NCI-H774 (cell line): ENCODE results near the gene EXD3.

Experiments used
- DNase-seq: peaks from one replicate; lab custom pipeline; 2025; lab: John Stamatoyannopoulos, UW

EXD3 gene

DNA sequence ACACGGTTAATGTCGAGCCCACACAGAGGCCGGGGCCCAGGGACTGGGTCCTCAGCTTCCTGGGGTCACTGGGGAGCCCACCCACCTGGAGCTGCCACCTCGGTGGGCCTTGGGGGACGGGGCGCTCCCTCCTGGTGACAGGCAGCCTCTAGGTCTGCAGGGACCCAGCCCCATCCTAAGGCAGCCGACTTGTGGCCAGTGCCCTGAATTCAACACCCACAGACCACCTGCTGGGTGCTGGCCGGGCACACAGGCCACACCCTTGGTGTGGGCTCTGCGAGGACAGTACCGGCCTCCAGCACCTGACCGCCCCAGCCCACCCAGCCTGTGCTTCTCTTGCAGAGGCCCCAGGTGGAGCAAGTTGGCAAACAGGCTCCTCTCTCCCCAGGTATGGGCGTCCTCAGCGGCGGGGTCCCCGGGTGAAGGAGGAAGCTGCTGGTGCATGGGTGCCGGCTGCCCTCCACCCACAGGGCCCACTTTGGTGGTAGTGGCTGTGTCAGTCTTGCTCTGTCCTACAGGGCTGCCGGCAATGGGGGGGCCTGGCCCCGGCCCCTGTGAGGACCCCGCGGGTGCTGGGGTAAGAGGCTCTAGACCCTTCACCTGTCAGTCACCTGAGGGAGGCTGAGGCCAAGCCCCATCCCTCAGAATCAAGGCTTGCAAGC is 9.9 kb upstream of the EXD3 start:
- no peak for DNase-seq

GRCh38 chr9:137431416-137431931 is 8.5 kb upstream of the EXD3 start:
- no peak for DNase-seq

GRCh38 chr9:137430723-137431415 is 7.9 kb upstream of the EXD3 start:
- DNase-seq: no peak

- DNase-seq: peak; percentile 83
Measured at GRCh38 chr9:137429974-137430722, 7.2 kb upstream of the EXD3 start.

DNA sequence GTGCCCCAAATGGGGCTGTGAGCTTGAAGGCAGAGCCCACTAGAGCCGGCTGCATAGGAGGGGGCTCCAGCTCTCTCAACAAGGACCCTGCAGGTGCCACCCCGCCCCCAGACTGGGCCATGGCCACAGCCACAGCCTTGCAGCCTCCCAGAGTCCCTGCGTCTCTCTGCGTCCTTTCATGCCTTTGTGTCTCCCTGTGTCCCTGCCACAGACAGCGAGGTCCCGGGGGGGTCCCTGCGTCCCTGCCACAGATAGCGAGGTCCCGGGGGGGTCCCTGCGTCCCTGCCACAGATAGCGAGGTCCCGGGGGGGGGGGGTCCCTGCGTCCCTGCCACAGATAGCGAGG is 6.6 kb upstream of the EXD3 start:
- no peak for DNase-seq

- peak; percentile 42 for DNase-seq
Measured at GRCh38 chr9:137428841-137429545, 6.0 kb upstream of the EXD3 start.

DNA sequence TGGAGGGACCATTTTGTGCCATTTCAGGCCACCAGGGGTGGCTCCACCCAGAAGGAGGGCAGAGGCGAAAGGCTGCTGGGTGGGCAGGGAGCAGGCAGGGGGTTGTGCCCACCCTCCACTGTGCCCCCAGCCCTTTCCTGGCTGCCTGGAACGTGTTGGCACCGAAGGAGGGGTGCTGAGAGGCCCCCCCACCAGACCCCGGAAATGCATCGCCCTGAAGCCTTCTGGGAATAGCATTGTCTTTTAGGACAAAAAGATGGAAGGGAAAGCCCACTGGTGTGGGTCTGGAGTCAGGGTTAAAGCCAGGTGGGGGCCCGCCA is 5.3 kb upstream of the EXD3 start:
- DNase-seq: no peak

DNA sequence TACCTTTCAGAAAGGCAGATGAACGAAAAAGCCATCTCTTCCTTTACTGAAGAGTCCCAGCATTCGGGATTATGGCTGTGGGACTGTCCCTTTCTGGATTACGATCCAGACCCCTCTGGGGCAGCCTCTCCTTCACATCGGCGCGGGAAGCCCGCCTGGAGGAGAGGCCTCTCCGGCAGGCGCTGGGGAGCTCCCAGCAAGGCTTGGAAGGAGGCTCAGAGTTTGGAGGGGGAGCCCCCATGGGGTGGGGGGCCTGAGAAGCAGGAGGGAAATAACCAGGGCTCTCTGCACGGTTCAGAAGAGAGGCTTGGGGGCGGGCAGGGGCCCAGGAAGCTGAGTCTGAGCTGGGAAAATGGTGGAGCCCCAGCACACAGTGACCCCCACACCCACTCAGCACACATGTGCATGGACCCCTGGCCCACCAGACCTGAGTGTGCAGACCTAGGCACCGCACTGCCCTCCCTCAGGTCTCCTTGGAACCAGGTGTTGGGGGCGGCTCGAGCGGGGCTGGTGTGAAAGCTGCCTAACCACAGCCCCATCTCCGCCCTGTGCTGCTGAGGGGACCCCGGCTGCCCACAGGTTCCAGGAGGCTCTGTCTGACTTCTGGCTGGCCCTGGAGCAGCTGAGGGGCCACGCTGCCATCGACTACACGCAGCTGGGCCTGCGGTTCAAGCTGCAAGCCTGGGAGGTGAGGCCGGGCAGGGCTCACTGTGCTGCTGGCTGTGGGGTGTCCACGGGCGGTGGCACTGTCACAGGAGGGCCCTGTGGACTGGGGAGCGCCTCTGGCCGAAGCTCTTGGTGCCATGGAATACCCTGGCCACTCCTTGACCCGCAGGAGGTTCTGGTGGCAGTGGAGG is 4.7 kb upstream of the EXD3 start:
- no peak for DNase-seq

DNA sequence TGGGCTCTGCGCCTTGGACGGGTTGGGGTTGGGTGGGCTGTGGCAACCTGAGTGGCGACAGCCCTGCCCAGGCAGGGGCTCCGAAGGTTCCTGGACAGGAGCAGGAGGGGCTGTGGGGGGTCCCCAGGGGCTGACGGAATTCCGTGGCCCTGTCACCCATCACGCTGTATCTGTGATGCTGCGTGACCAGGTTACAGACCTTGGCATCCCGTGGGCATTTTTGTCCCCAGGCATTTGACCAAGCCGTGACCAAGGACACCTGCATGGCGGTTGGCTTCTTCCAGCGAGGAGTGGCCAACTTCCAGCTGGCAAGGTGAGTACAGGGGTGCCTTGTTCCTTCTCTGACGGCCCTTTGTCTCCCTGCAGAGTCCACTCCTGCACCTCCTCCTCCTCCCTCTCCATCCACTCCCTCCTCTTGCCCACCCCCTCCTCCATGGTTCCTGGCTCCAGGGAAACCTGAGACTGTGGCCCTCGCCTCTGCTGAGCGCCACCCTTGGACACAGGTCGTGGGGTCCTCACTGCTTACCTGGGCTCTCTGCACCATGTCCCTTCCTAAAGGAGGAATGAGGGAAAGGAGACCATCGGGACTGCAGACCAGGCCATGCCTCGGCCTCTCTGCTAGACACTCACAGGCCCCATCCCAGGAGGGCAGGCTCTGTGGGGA is 3.2 kb upstream of the EXD3 start:
- no peak for DNase-seq

DNA sequence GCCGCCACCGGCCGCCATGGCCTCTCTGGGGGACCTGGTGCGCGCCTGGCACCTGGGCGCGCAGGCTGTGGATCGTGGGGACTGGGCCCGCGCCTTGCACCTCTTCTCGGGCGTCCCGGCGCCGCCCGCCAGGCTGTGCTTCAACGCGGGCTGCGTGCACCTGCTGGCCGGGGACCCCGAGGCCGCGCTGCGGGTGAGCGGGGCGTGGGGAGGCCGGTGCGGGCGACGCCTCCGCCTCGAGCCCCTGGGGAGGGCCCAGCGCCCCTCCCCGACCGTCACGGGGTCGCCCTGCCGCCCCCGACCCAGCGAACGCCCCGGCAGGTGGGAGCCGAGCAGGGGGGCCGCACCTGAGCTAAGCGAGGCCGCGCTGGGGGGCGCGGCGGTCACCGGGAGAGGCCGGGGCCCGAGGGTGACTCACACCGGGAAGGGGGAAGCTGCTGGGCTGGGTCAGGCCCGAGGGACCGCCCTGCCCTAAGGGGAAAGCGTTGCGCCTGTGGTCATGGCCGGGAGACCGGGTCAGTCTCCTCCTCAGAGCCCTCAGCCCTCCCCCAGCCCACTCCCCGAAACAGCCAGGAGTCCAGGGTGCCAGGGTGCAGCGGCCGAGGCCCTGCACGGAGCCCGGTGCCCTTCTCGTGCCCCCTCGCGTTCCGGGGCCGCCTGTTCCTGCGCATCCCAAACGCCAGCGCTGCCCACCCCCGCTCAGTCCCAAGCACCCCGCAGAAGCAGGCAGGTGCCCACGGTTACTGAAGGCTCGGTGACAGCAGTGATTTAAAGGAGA is 741 bp upstream of the EXD3 start:
- no peak for DNase-seq

- DNase-seq: no peak
Measured at GRCh38 chr9:137421838-137422603, 941 bp downstream of the EXD3 start.

DNA sequence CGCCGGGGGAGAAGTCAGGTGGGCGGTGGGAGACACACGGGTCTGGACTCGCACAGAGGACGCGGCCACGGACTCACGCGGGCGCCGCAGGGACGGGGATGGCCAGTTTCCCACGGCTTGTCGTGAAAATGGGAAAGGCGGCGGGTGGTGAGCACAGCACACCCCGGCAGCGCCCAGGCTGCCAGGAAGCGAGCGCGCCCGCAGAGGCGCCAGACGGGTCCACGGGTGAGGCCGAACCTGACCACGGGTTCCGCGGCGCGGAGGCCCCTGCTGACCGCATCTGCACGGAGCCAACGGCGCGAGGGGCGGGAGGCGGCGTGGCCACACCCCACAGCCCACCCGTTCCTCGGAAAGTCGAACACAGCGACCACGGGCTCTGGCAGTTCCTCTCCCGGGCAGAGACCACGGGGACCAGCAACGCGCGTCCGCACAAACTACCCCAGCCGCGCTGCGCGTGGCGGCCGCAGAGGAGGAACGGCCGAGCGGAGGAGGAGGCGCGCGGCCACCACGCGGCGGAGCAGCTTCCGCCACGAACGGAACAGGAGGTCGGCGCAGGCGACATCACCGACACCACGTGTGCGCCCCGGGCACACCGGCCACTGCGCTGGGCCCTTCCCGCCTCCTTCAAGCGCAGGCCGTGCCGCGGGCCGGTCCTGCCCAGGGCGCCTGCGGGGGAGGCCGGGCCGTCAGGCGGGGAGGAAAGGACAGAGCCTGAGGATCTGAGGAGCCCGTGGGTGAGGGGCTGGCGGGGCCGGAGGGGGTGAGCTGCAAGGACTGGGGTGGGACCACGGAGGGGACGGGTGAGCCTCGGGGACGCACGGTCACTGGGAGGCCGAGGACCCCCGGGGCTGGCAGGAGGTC is 5.6 kb downstream of the EXD3 start:
- no peak for DNase-seq

GRCh38 chr9:137416563-137417151 is 6.3 kb downstream of the EXD3 start:
- no peak for DNase-seq

DNA sequence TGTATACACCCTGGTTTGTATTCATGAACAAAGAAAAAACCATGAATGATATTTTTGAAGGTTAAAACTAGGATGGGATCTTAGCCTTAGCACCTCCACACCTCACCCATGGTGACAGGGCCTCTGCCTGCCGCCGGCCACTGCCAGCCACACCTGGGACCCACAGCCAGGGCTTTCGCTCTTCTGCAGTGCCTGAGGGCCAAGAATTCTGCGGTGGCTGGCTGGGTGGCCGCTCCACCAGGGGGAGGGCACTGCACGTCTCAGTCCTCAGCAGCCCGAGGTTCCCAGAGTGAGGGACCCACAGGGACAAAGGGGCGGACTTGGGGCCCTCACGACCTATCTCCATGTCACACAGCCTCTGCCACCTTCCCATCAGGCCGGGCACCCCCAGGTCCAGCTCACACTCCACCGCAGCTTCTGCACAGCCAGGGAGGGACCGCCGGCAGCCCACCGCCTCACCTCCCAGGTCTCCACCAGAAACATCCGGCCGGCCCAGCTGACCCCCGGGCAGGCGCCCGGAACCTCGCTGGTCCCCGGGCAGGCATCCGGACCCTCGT is 6.9 kb downstream of the EXD3 start:
- DNase-seq: no peak

DNA sequence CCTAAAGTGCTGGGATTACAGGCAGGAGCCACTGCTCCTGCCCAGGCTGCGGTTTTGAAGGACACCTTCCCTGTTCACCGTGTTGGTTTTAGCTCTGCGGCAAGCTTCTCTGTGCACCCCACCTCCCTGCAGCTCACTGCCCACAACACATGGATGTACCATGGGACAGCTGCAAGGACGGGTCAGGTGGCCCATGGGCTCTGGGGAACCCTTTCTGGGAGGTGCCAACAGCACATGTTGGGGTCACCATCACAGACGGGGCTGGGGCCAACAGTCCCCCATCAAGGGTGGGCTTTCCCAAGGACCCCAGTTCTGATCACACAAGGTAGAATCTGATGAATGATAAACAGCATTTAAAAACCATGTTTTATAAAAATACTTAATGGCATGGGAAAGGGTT is 7.5 kb downstream of the EXD3 start:
- no peak for DNase-seq

DNA sequence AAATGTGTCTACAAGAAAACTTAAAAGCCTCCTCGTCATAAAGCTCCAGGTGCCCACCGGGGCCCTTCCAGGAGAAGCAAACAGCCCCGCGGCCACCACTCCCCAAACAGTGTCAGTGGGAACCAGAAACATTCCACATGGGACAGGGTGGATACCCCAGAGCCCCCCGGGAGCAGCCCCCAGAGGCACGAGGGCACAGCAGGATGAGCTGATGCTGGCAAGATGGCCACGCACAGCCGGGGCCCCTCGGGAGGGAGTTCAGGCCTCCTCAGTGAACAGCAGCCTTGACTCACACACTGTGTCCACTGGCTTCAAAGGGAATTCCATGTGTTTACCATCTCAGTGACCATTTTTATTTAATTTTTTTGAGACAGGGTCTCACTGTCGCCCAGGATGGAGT is 10.5 kb downstream of the EXD3 start:
- no peak for DNase-seq

DNA sequence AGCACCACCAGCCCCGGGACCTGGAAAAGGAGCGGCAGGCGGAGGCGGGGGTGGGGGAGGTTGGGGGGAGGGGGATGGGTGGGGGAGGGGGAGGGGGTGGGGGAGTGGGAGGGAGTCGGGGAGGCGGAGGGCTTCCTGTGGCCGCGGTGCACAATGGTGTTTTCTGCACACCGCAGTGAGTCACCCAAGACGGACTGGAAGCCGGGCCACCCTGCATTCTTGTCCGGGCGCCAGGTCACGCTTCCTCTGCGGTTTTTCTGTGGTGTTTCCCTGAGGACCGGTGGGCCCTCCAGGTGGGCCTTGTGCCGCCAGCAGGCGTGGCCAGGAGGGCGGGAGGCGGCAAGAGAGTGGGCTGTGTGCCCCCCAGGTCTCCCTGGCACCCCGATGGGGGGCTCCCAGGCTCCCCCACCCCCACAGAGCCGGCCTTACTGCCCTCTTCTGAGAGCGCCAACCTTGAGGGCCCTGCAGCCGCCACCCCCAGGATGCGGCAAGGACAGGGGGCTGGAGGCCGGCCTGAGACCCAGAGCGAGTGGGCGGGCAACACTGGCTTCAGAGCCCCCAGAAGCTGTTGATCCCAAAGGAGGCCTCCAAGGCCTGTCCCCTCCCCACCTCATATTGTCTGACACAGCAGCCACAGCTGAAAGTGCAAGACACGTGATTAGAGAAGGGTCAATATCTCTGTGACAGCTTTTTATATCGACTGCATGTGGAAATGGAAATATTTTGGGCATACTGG is 11.1 kb downstream of the EXD3 start:
- DNase-seq: no peak
